Hepatocyte (in vitro differentiated cells): ENCODE data around the gene SNRPE. TPM values are rescaled to one million over a fixed set of nuclear protein-coding genes. Genes with fewer than 3 reads are reported as not detected.

Experiments
- DNase-seq: peaks from one replicate; pipeline ENCODE4 v3.0.0-alpha.2; 2016; ENCODE audit warnings: low spot score
- H2AFZ ChIP-seq: fragments of 200-600 bp; sonication (generic); 2 replicates; pipeline ENCODE4 v1.6.0; 2016; ENCODE audit warnings: antibody characterized with exemption, mild to moderate bottlenecking
- H3K27ac ChIP-seq: fragments of 200-600 bp; sonication (generic); 2 replicates; pipeline ENCODE4 v1.5.1; 2016; ENCODE audit warnings: mild to moderate bottlenecking
- H3K27me3 ChIP-seq: fragments of 200-600 bp; sonication (generic); 2 replicates; pipeline ENCODE4 v1.6.1; 2016
- H3K36me3 ChIP-seq: fragments of 200-600 bp; sonication (generic); replicated peaks from 2 replicates; pipeline ENCODE4 v1.5.1; 2016; ENCODE audit warnings: low read depth; ENCODE audit not compliant: insufficient read depth
- H3K4me1 ChIP-seq: fragments of 200-600 bp; sonication (generic); 2 replicates; pipeline ENCODE4 v1.5.1; 2016; ENCODE audit warnings: mild to moderate bottlenecking, moderate library complexity; ENCODE audit not compliant: insufficient read depth
- H3K4me2 ChIP-seq: fragments of 200-600 bp; sonication (generic); 2 replicates; pipeline ENCODE4 v1.6.0; 2016
- H3K4me3 ChIP-seq: fragments of 200-600 bp; sonication (generic); 2 replicates; pipeline ENCODE4 v1.5.1; 2016; ENCODE audit warnings: mild to moderate bottlenecking
- H3K79me2 ChIP-seq: fragments of 200-600 bp; sonication (generic); 2 replicates; pipeline ENCODE4 v1.6.0; 2017; ENCODE audit warnings: mild to moderate bottlenecking
- H3K9me2 ChIP-seq: fragments of 200-600 bp; sonication (generic); replicated peaks from 2 replicates; pipeline ENCODE4 v1.6.0; 2017; ENCODE audit warnings: mild to moderate bottlenecking; ENCODE audit not compliant: insufficient read depth
- H3K9me3 ChIP-seq: fragments of 200-600 bp; sonication (generic); 2 replicates; pipeline ENCODE4 v1.5.1; 2016; ENCODE audit warnings: low read depth, mild to moderate bottlenecking
- H4K20me1 ChIP-seq: fragments of 200-600 bp; sonication (generic); 2 replicates; pipeline ENCODE4 v1.6.0; 2016; ENCODE audit warnings: mild to moderate bottlenecking; ENCODE audit not compliant: insufficient read depth, poor library complexity, severe bottlenecking
- CTCF ChIP-seq: fragments of 200-600 bp; sonication (generic); IDR thresholded peaks from 2 replicates; pipeline ENCODE4 v1.5.1; 2016; ENCODE audit warnings: antibody characterized with exemption, mild to moderate bottlenecking; ENCODE audit not compliant: poor library complexity
- EZH2 ChIP-seq: fragments of 200-600 bp; sonication (generic); IDR thresholded peaks from 2 replicates; pipeline ENCODE4 v1.6.1; 2016; ENCODE audit warnings: antibody characterized with exemption, mild to moderate bottlenecking, borderline replicate concordance
- EZH2phosphoT487 ChIP-seq: fragments of 200-600 bp; sonication (generic); IDR thresholded peaks from one replicate; pipeline ENCODE4 v1.6.1; 2018; ENCODE audit warnings: antibody characterized with exemption, mild to moderate bottlenecking, low read depth, moderate library complexity; ENCODE audit not compliant: unreplicated experiment, severe bottlenecking
- WGBS: methylation state at CpG from one replicate; pipeline ENCODE4 v1.1.6; 2016; ENCODE audit warnings: low lambda C conversion rate; ENCODE audit errors: missing lambda C conversion rate; 5-methylcytosine and 5-hydroxymethylcytosine counted together
- polyA plus RNA-seq: library from polyadenylated mRNA; unstranded; fragments of >200 nt; fragmentation: Nextera tagmentation; extraction: Ambion mirVana; gene quantifications from 2 replicates; pipeline ENCODE4 v1.2.1, GENCODE V29; 2016
- total RNA-seq: library from RNA; depleted of rRNA; stranded (reverse); fragments of >200 nt; gene quantifications from 2 replicates; pipeline ENCODE4 v1.2.3, GENCODE V29; 2014

SNRPE gene
- total and polyA plus RNA-seq, 2 experiments from 2014 or later = 94.5 to 272 TPM

- Histone ChIP-seq H3K27ac (peak overlapping the region; percentile 13), H3K4me3 (no peak overlapping the region), H3K9me2 (no peaks in the 10 kb centered on the region), H2AFZ (peak overlapping the region; percentile 27), H4K20me1 (no peaks in the 10 kb centered on the region), H3K27me3 (no peaks in the 10 kb centered on the region), H3K79me2 (peaks cover 27% of the 10 kb centered on the region), H3K36me3 (no peaks in the 10 kb centered on the region), H3K9me3 (no peaks in the 10 kb centered on the region), H3K4me2 (peak overlapping the region; percentile 70), H3K4me1 (peaks cover 10% of the 10 kb centered on the region)
- no peak for TF ChIP-seq EZH2phosphoT487
- peak; percentile 36 for DNase-seq
- 76% methylated on average over 15 of the region's 15 CpGs for WGBS
Observed at GRCh38 chr1:203860396-203861025, 888 bp upstream of the SNRPE start.

GRCh38 chr1:203867802-203868201, 6.4 kb downstream of the SNRPE start:
- Histone ChIP-seq H3K4me1 (peaks cover 6% of the 10 kb centered on the region), H3K27ac (no peak overlapping the region), H3K79me2 (peaks cover 14% of the 10 kb centered on the region), H3K36me3 (no peaks in the 10 kb centered on the region), H4K20me1 (no peaks in the 10 kb centered on the region), H2AFZ (no peak overlapping the region), H3K27me3 (no peaks in the 10 kb centered on the region), H3K9me3 (no peaks in the 10 kb centered on the region), H3K4me3 (no peak overlapping the region), H3K9me2 (no peaks in the 10 kb centered on the region), H3K4me2 (no peak overlapping the region)
- TF ChIP-seq CTCF (no peak), EZH2phosphoT487 (no peak), EZH2 (no peak)
- no peak for DNase-seq
- WGBS = 65% methylated on average over 5 of the region's 5 CpGs

- Histone ChIP-seq H3K27me3 (no peaks in the 10 kb centered on the region), H2AFZ (no peak overlapping the region), H3K9me2 (no peaks in the 10 kb centered on the region), H3K36me3 (no peaks in the 10 kb centered on the region), H3K4me2 (no peak overlapping the region), H3K4me3 (no peak overlapping the region), H3K27ac (no peak overlapping the region), H3K79me2 (no peaks in the 10 kb centered on the region), H3K9me3 (no peaks in the 10 kb centered on the region), H4K20me1 (no peaks in the 10 kb centered on the region), H3K4me1 (peaks cover 6% of the 10 kb centered on the region)
- DNase-seq = no peak
- WGBS = 84% methylated on average over 1 of the region's 1 CpG
- TF ChIP-seq EZH2 (no peak), EZH2phosphoT487 (no peak), CTCF (no peak)
Observed at GRCh38 chr1:203870245-203870644, 8.8 kb downstream of the SNRPE start.

GRCh38 chr1:203871114-203871880, 9.9 kb downstream of the SNRPE start:
- no peaks in the 10 kb centered on the region for H3K36me3 ChIP-seq

More at GRCh38 chr1:203871114-203871880, 9.9 kb downstream of the SNRPE start:
- Histone ChIP-seq H2AFZ (no peak overlapping the region), H3K79me2 (no peaks in the 10 kb centered on the region), H3K4me3 (no peak overlapping the region), H3K9me3 (no peaks in the 10 kb centered on the region), H3K4me1 (peaks cover 6% of the 10 kb centered on the region), H3K27ac (peak overlapping the region; percentile 29), H3K27me3 (no peaks in the 10 kb centered on the region), H4K20me1 (no peaks in the 10 kb centered on the region), H3K4me2 (peak overlapping the region; percentile 24), H3K9me2 (no peaks in the 10 kb centered on the region)
- TF ChIP-seq EZH2 (no peak), CTCF (peak; percentile 94), EZH2phosphoT487 (no peak)
- WGBS = 57% methylated on average over 3 of the region's 3 CpGs
- peak; percentile 81 for DNase-seq
